K562 (cell line): Measurements from ENCODE around the gene ELP1. TPM values are rescaled to one million over a fixed set of nuclear protein-coding genes. Genes with fewer than 3 reads are reported as not detected.

ENCODE experiments used
- ATAC-seq: fragments of 200-7000 bp; cut with Tn5 transposase; 3 replicates; pipeline ENCODE4 v1.9.1; 2020; ENCODE audit warnings: moderate library complexity
- BruUV-seq: library from RNA; stranded (reverse); fragments of 400-500 nt; replicated peaks from 2 replicates; lab custom pipeline; 2021; lab: Mats Ljungman, UMichigan
- CTCF ChIA-PET: fragments of 300-600 bp; formaldehyde crosslinking; extraction: SDS; loops from one replicate; lab custom pipeline; 2021; ENCODE audit warnings: low intra/inter-chr PET ratio; lab: Yijun Ruan, JAX
- POLR2A ChIA-PET: fragments of 300-600, 350-650 bp; sonication (Branson Sonifier 250); formaldehyde crosslinking; extraction: SDS; loops from one replicate; lab custom pipeline; 2021; ENCODE audit warnings: antibody characterized with exemption, inconsistent platforms; lab: Yijun Ruan, JAX
- DNase-seq, 4 experiments: peaks; one replicate each; pipeline versions ENCODE4 v3.0.0 to v3.0.0-alpha.2; 2011 to 2018; ENCODE audit warnings: low spot score in 3 of 4, mixed read lengths in 3 of 4; ENCODE audit errors: extremely low read depth in 1 of 4
- FAIRE-seq: peaks from 2 replicates; lab custom pipeline; 2011; peaks lifted over from hg19 to GRCh38; lab: Jason Lieb, UNC
- H2AFZ ChIP-seq: 2 replicates; pipeline ENCODE4 v1.6.0; 2011; ENCODE audit warnings: low read depth, low read length, control low read depth, inconsistent platforms
- H3K27ac ChIP-seq: fragments of 200-600 bp; 3 replicates; pipeline ENCODE4 v1.8.0; 2011; ENCODE audit warnings: low read depth, mild to moderate bottlenecking, control low read depth, inconsistent platforms, low read length, moderate library complexity, mixed read lengths; ENCODE audit errors: extremely low read depth
- H3K27me3 ChIP-seq, 2 experiments: fragments of 300-600 bp in 1 of 2; 2 replicates in 1 of 2; 3 replicates in 1 of 2; pipeline versions ENCODE4 v1.6.0 to v1.8.0; 2011; ENCODE audit warnings: inconsistent platforms in 2 of 2, low read length in 2 of 2, mild to moderate bottlenecking in 1 of 2, mixed read lengths in 1 of 2, moderate library complexity in 1 of 2; ENCODE audit not compliant: control insufficient read depth in 2 of 2, insufficient read depth in 2 of 2
- H3K36me3 ChIP-seq: fragments of 300-600 bp; 3 replicates; pipeline ENCODE4 v1.8.0; 2011; ENCODE audit warnings: mild to moderate bottlenecking, low read length, inconsistent platforms; ENCODE audit not compliant: control insufficient read depth, insufficient read depth
- H3K4me1 ChIP-seq, 2 experiments: fragments of 200-600 bp in 1 of 2; replicated peaks in 1 of 2; 2 replicates in 1 of 2; 3 replicates in 1 of 2; pipeline versions ENCODE4 v1.5.1 to v1.8.0; 2011; ENCODE audit warnings: inconsistent platforms in 2 of 2, low read length in 2 of 2, mild to moderate bottlenecking in 1 of 2, mixed read lengths in 1 of 2, moderate library complexity in 1 of 2; ENCODE audit not compliant: control insufficient read depth in 2 of 2, insufficient read depth in 2 of 2
- H3K4me2 ChIP-seq: 2 replicates; pipeline ENCODE4 v1.6.1; 2011; ENCODE audit warnings: low read length, control low read depth, inconsistent platforms, mixed read lengths; ENCODE audit not compliant: insufficient read depth
- H3K4me3 ChIP-seq: fragments of 200-600 bp; sonication (generic), shearing (Covaris generic); 2 replicates; pipeline ENCODE4 v1.5.1; 2016; ENCODE audit warnings: control low read depth, inconsistent platforms
- H3K79me2 ChIP-seq: fragments of 200-600 bp; 3 replicates; pipeline ENCODE4 v1.8.0; 2011; ENCODE audit warnings: low read length, inconsistent platforms; ENCODE audit not compliant: control insufficient read depth, insufficient read depth
- H3K9ac ChIP-seq, 2 experiments: 2 replicates each; pipeline versions ENCODE4 v1.6.0 to v1.6.1; 2011; ENCODE audit warnings: low read depth in 2 of 2, low read length in 2 of 2, control low read depth in 1 of 2, inconsistent platforms in 1 of 2, mild to moderate bottlenecking in 1 of 2, mixed read lengths in 1 of 2; ENCODE audit not compliant: insufficient read depth in 1 of 2
- H3K9me1 ChIP-seq: one replicate; pipeline ENCODE4 v1.6.0; 2011; ENCODE audit warnings: inconsistent platforms, mild to moderate bottlenecking, low read length, moderate library complexity; ENCODE audit not compliant: control insufficient read depth, insufficient read depth
- H3K9me3 ChIP-seq: replicated peaks from 2 replicates; pipeline ENCODE4 v1.5.1; 2011; ENCODE audit warnings: low read depth, low read length, inconsistent platforms; ENCODE audit not compliant: control insufficient read depth, insufficient read depth
- H4K20me1 ChIP-seq: replicated peaks from 2 replicates; pipeline ENCODE4 v1.6.1; 2011; ENCODE audit warnings: low read length, inconsistent platforms, mixed read lengths; ENCODE audit not compliant: control insufficient read depth, insufficient read depth
- BCLAF1 ChIP-seq, 2 experiments: fragments of 450-650 bp in 1 of 2; IDR thresholded peaks; 2 replicates each; pipeline ENCODE4 v1.6.1; 2011 to 2017; ENCODE audit warnings: low read depth in 2 of 2, antibody characterized with exemption in 1 of 2, borderline replicate concordance in 1 of 2, low read length in 1 of 2, mild to moderate bottlenecking in 1 of 2, mixed read lengths in 1 of 2; ENCODE audit not compliant: control insufficient read depth in 1 of 2
- CBX3 ChIP-seq, 2 experiments: IDR thresholded peaks; 1 replicate in 1 of 2; 2 replicates in 1 of 2; pipeline ENCODE4 v1.6.1; 2012; ENCODE audit warnings: inconsistent platforms in 2 of 2, low read length in 2 of 2, borderline replicate concordance in 1 of 2, control low read depth in 1 of 2
- DEAF1 ChIP-seq: fragments of 450-650 bp; formaldehyde crosslinking; IDR thresholded peaks from 2 replicates; pipeline ENCODE4 v1.4.0; 2020; ENCODE audit warnings: mild to moderate bottlenecking, moderate library complexity
- ELF2 ChIP-seq: fragments of 250-450 bp; sonication (Bioruptor Pico); IDR thresholded peaks from 2 replicates; pipeline ENCODE4 v1.5.0; 2021; ENCODE audit warnings: mild to moderate bottlenecking
- JUNB ChIP-seq: fragments of 450-650 bp; formaldehyde crosslinking; conservative IDR thresholded peaks from 2 replicates; pipeline ENCODE4 v1.4.0; 2020; ENCODE audit warnings: mild to moderate bottlenecking
- PHB ChIP-seq: fragments of 250-450 bp; sonication (Bioruptor Pico); IDR thresholded peaks from 2 replicates; pipeline ENCODE4 v1.5.0; 2021
- PKNOX1 ChIP-seq: fragments of 450-650 bp; IDR thresholded peaks from 2 replicates; pipeline ENCODE4 v1.6.1; 2016
- RBFOX2 ChIP-seq: fragments of 200-400 bp; formaldehyde crosslinking; IDR thresholded peaks from 2 replicates; pipeline ENCODE4 v1.6.1; 2017; ENCODE audit warnings: low read depth, mild to moderate bottlenecking, low read length, moderate library complexity
- SIN3B ChIP-seq: fragments of 450-650 bp; IDR thresholded peaks from 2 replicates; pipeline ENCODE4 v1.6.1; 2017; ENCODE audit warnings: low read depth, mild to moderate bottlenecking, moderate library complexity
- SLC30A9 ChIP-seq: fragments of 250-450 bp; sonication (Bioruptor Pico); IDR thresholded peaks from 2 replicates; pipeline ENCODE4 v1.8.0; 2022; ENCODE audit warnings: mild to moderate bottlenecking, moderate library complexity
- SPI1 ChIP-seq: IDR thresholded peaks from 2 replicates; pipeline ENCODE4 v1.6.1; 2011; ENCODE audit warnings: low read depth, low read length, control low read depth, borderline replicate concordance
- SRSF7 ChIP-seq: fragments of 200-400 bp; formaldehyde crosslinking; optimal IDR thresholded peaks from 2 replicates; pipeline ENCODE3; 2017; ENCODE audit warnings: mild to moderate bottlenecking, low read depth, low read length
- TCF7L2 ChIP-seq: fragments of 150-350 bp; IDR thresholded peaks from 2 replicates; pipeline ENCODE4 v1.6.1; 2016; ENCODE audit warnings: low read depth, mild to moderate bottlenecking, low read length, moderate library complexity
- XRCC4 ChIP-seq: IDR thresholded peaks from one replicate; pipeline ENCODE4 v1.6.1; 2011; ENCODE audit not compliant: insufficient read depth, insufficient read length; ENCODE audit errors: extremely low read depth
- XRCC5 ChIP-seq: fragments of 200-400 bp; formaldehyde crosslinking; IDR thresholded peaks from 2 replicates; pipeline ENCODE4 v1.6.1; 2017; ENCODE audit warnings: low read depth, mild to moderate bottlenecking, low read length
- ZC3H11A ChIP-seq: IDR thresholded peaks from 2 replicates; pipeline ENCODE4 v1.6.1; 2012; ENCODE audit warnings: low read depth, low read length, improper control_type of control experiment
- WGBS: fragments of 100-300 bp; shearing (Covaris generic); methylation state at CpG from one replicate; pipeline ENCODE4 v1.1.6; 2016; ENCODE audit warnings: low coverage, mixed read lengths; ENCODE audit not compliant: insufficient coverage; ENCODE audit errors: missing lambda C conversion rate; 5-methylcytosine and 5-hydroxymethylcytosine counted together
- in situ Hi-C: fragments of 300-500 bp; cut with MboI; formaldehyde crosslinking; loops from 4 replicates; pipeline ENCODE4 v1.15.0; 2018; ENCODE audit warnings: inconsistent platforms, mixed read lengths
- intact Hi-C: fragments of 100-400 bp; cut with micrococcal nuclease; formaldehyde crosslinking; loops from 2 replicates; pipeline ENCODE4 v1.14.2; 2022
- polyA plus RNA-seq, 8 experiments: library from polyadenylated mRNA; depleted of rRNA in 4 of 8; stranded (reverse) in 5 of 8; unstranded in 3 of 8; fragments of >200 nt; fragmentation: Nextera tagmentation in 2 of 8; fragmentation: Illumina TruSeq in 1 of 8; extraction: Ambion mirVana in 2 of 8; extraction: Trizol in 1 of 8; gene quantifications; 2 replicates each; pipeline versions ENCODE4 v1.2.1 to v1.2.3, GENCODE V29; 2011 to 2014; ENCODE audit warnings: inconsistent platforms in 1 of 8, missing spikeins in 1 of 8
- total RNA-seq, 7 experiments: library from RNA; depleted of rRNA in 6 of 7; stranded (reverse); fragments of >200 nt in 6 of 7; fragmentation: Illumina TruSeq in 2 of 7; extraction: Trizol in 2 of 7; gene quantifications; 2 replicates each; pipeline versions ENCODE4 v1.2.1 to v1.2.3, GENCODE V29; 2011 to 2021; ENCODE audit warnings: low replicate concordance in 1 of 7

ELP1 gene
- total and polyA plus RNA-seq, 9 of the 15 experiments (the other 6 are each of a cell fraction or from before 2014, with no cell fraction given), result 17.0 to 48.6 (median 39.7) TPM

GRCh38 chr9:108832179-108832500, 101.8 kb downstream of the ELP1 start (continued):
- no peak for TF ChIP-seq BCLAF1 (IDR thresholded peaks at IDR 0.05; ENCODE audit: borderline replicate concordance in 1 of 2, control insufficient read depth in 1 of 2, low read depth in 2 of 2, low read length in 1 of 2)

GRCh38 chr9:108831496-108832178, 102.3 kb downstream of the ELP1 start:
- Histone ChIP-seq H3K4me1 (no peaks in the 10 kb centered on the region; a peak in 1 of 5 replicates), H3K36me3 (no peaks in the 10 kb centered on the region), H3K4me2 (no peak overlapping the region), H3K4me3 (no peak overlapping the region), H3K9me3 (no peaks in the 10 kb centered on the region), H3K9ac (no peak overlapping the region), H3K27ac (no peak overlapping the region), H3K27me3 (peaks cover 10 to 18% of the 10 kb centered on the region in 2 experiments; a peak in 4 of 5 replicates), H2AFZ (no peak overlapping the region), H4K20me1 (no peaks in the 10 kb centered on the region), H3K9me1 (no peaks in the 10 kb centered on the region), H3K79me2 (no peaks in the 10 kb centered on the region)
- ChIA-PET POLR2A (interaction anchor here (0.6 kb wide), 1 partner anchor 1082 kb away, joined by 3 read pairs; no protein-coding TSS in a partner anchor), CTCF (no interaction called here)
- no TSS peak for BruUV-seq
- 0% methylated on average over 1 of the region's 1 CpG for WGBS
- in situ Hi-C loops, result no loop called here
- no peak for ATAC-seq
- FAIRE-seq, result no peak
- no peak for DNase-seq
- intact Hi-C loops, result no loop called here
- TF ChIP-seq JUNB (CRISPR knock-in tag), result no peak
- TF ChIP-seq XRCC5, result no peak
- no peak for TF ChIP-seq SRSF7
- TF ChIP-seq ZC3H11A, result no peak
- no peak for TF ChIP-seq SLC30A9
- TF ChIP-seq CBX3 (IDR thresholded peaks at IDR 0.05; ENCODE audit: borderline replicate concordance in 1 of 2, low read length in 2 of 2), result no peak
- no peak for TF ChIP-seq DEAF1 (CRISPR knock-in tag)
- no peak for TF ChIP-seq SIN3B
- TF ChIP-seq PHB (CRISPR knock-in tag), result no peak
- no peak for TF ChIP-seq SPI1
- no peak for TF ChIP-seq ELF2 (CRISPR knock-in tag)
- no peak for TF ChIP-seq XRCC4
- TF ChIP-seq RBFOX2, result no peak
- TF ChIP-seq PKNOX1, result no peak
- TF ChIP-seq TCF7L2, result no peak
